Upper lobe of right lung (tissue), 1 donor: ENCODE measurements around the gene FARP1. TPM values are rescaled to one million over a fixed set of nuclear protein-coding genes. Genes with fewer than 3 reads are reported as not detected.
A peak's percentile ranks its signal among the peaks of the same experiment; 100 is the strongest.

Experiments used
- ATAC-seq: fragments of 200-7000 bp; cut with Tn5 transposase; one replicate; pipeline ENCODE4 v1.9.1; 2020; ENCODE audit warnings: mild to moderate bottlenecking, moderate library complexity
- DNase-seq: peaks from one replicate; pipeline ENCODE4 v3.0.0-alpha.2; 2020
- H3K27ac ChIP-seq: fragments of 200-600 bp; one replicate; pipeline ENCODE4 v1.8.0; 2022
- H3K27me3 ChIP-seq: fragments of 200-600 bp; one replicate; pipeline ENCODE4 v1.8.0; 2022; ENCODE audit warnings: mild to moderate bottlenecking
- H3K36me3 ChIP-seq: fragments of 200-600 bp; one replicate; pipeline ENCODE4 v1.8.0; 2022
- H3K4me1 ChIP-seq: fragments of 200-600 bp; one replicate; pipeline ENCODE4 v1.8.0; 2022
- H3K4me3 ChIP-seq: fragments of 200-600 bp; one replicate; pipeline ENCODE4 v1.8.0; 2022; ENCODE audit warnings: mild to moderate bottlenecking
- H3K9me3 ChIP-seq: fragments of 200-600 bp; one replicate; pipeline ENCODE4 v1.8.0; 2022
- intact Hi-C: fragments of 100-400 bp; cut with DNase I; formaldehyde crosslinking; loops from one replicate; pipeline ENCODE4 v1.11.0; 2022
- total RNA-seq: library from RNA; stranded (reverse); fragmentation: NEBNext Ultra II Directional; extraction: Animal tissue kit (Norgen Biotek cat#: 25700); gene quantifications from one replicate; pipeline ENCODE4 v1.2.1, GENCODE V29; 2021
- TF ChIP-seq, protein P1 (sequence below): fragments of 200-600 bp; IDR thresholded peaks from one replicate; pipeline ENCODE4 v1.8.0; 2022; ENCODE audit warnings: antibody characterized with exemption
- donor health status: DM: no; HTN: yes; CAD: no; lungs with severe emphysema.

The FARP1 gene
- total RNA-seq, 1 donor from 2014 or later, result 95.9 TPM

DNA sequence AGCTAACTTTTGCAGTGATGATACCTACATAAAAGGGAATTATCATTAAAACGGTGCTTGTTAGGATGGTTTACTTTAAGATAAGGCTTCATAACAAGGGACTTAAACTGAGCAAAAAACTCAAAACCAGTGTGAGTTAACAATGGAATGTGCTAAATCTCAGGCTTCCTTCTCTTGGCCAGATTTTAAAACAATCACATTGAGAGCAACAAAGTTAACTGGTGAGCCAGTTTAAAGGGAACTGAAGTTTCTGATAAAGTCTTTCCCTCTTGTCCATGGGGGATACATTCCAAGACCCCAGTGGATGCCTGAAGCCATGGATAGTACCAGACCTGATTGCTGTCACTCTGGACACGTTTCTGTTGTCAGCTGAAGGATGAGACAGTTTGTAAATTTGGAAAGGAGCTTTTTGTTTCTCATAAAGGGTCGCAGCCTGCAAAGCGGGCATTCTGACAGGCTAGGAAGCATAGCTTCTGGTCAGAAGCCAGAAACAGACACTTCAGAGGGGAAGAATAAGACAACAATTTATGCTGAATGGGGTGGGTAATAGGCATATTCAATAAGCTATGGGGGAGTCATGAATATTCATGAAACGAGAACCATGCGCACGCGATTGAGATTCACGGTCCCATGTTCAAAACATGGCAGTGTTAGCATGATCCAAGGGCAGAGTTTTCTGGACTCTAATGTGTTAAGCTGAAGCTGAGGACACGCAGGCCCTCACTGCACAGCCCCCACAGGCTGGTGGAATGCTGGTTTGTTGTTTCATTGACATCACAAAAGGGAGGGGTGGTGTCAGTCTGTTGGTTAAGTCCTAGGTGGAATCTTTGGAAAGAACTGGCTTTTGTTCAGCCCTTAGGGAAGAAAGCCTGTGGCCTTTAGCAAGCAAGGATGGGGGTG, 184.7 kb downstream of the FARP1 start:
- ATAC-seq (peak; percentile 36), DNase-seq (no peak)
- intact Hi-C loops, result no loop called here
- H3K27ac ChIP-seq, result no peak overlapping the region
- peaks cover 8% of the 10 kb centered on the region for H3K4me1 ChIP-seq
- no peaks in the 10 kb centered on the region for H3K9me3 ChIP-seq
- H3K36me3 ChIP-seq, result no peaks in the 10 kb centered on the region
- no peak overlapping the region for H3K4me3 ChIP-seq
- no peaks in the 10 kb centered on the region for H3K27me3 ChIP-seq
- TF ChIP-seq, protein P1, sequence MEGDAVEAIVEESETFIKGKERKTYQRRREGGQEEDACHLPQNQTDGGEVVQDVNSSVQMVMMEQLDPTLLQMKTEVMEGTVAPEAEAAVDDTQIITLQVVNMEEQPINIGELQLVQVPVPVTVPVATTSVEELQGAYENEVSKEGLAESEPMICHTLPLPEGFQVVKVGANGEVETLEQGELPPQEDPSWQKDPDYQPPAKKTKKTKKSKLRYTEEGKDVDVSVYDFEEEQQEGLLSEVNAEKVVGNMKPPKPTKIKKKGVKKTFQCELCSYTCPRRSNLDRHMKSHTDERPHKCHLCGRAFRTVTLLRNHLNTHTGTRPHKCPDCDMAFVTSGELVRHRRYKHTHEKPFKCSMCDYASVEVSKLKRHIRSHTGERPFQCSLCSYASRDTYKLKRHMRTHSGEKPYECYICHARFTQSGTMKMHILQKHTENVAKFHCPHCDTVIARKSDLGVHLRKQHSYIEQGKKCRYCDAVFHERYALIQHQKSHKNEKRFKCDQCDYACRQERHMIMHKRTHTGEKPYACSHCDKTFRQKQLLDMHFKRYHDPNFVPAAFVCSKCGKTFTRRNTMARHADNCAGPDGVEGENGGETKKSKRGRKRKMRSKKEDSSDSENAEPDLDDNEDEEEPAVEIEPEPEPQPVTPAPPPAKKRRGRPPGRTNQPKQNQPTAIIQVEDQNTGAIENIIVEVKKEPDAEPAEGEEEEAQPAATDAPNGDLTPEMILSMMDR, result no peak

DNA sequence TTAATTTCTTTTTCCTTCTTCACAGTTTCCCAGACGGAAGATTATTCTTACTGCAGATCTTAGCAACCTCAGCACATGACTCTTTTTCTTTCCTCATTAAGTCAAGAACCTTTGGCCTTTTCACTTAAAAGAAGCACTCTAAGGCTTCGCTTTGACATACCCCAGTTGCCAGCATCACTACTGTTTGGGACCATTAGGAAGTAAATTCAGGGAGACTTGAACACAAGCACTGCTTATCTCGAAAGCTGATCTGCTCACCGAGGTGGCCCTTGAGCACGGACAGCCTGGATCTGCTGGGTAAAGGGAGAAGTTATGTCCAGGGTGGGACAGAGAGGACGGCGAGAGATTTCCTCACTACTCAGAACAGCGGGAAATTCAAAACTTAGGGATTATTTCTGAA, 185.6 kb downstream of the FARP1 start:
- Histone ChIP-seq H3K27ac (no peak overlapping the region), H3K27me3 (no peaks in the 10 kb centered on the region), H3K4me1 (peaks cover 8% of the 10 kb centered on the region), H3K4me3 (no peak overlapping the region), H3K36me3 (no peaks in the 10 kb centered on the region), H3K9me3 (no peaks in the 10 kb centered on the region)
- ATAC-seq, result no peak
- TF ChIP-seq, protein P1, result no peak
- DNase-seq, result no peak
- intact Hi-C loops, result no loop called here

DNA sequence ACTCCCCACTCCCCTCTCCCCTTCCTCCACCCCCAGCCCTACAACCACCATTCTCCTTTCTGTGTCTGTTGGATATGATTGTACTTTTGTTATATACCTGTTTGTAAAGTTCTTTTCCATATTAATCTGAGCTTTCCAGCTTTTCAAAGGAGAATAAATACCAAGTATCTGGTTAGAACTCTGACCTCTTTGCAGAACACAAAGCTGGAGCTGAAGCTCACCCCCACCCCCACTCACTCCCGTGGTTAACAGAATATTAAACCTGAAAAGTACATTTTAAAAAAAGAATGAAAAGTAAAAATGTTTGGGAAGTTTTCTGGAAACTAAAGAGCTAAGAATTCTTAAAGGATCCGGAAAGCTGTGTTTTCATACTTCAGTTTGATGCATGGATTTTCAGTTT, 189.3 kb downstream of the FARP1 start:
- no peaks in the 10 kb centered on the region for H3K9me3 ChIP-seq
- DNase-seq (no peak), ATAC-seq (no peak)
- intact Hi-C loops, result no loop called here
- peaks cover 6% of the 10 kb centered on the region for H3K4me1 ChIP-seq
- H3K4me3 ChIP-seq, result no peak overlapping the region
- no peaks in the 10 kb centered on the region for H3K36me3 ChIP-seq
- H3K27me3 ChIP-seq, result no peaks in the 10 kb centered on the region
- H3K27ac ChIP-seq, result no peak overlapping the region
- TF ChIP-seq, protein P1, result no peak

GRCh38 chr13:98332691-98333090, 189.8 kb downstream of the FARP1 start:
- TF ChIP-seq, protein P1, result no peak
- no peaks in the 10 kb centered on the region for H3K36me3 ChIP-seq

GRCh38 chr13:98333486-98333885, 190.6 kb downstream of the FARP1 start:
- intact Hi-C loops, result no loop called here
- ATAC-seq (no peak), DNase-seq (no peak)
- H3K36me3 ChIP-seq, result no peaks in the 10 kb centered on the region
- no peaks in the 10 kb centered on the region for H3K9me3 ChIP-seq
- TF ChIP-seq, protein P1, result no peak
- no peak overlapping the region for H3K27ac ChIP-seq
- no peaks in the 10 kb centered on the region for H3K4me1 ChIP-seq
- H3K4me3 ChIP-seq, result no peak overlapping the region
- no peaks in the 10 kb centered on the region for H3K27me3 ChIP-seq

More at GRCh38 chr13:98332691-98333090, 189.8 kb downstream of the FARP1 start:
- no peaks in the 10 kb centered on the region for H3K9me3 ChIP-seq
- H3K4me1 ChIP-seq, result peaks cover under 1% of the 10 kb centered on the region
- H3K4me3 ChIP-seq, result no peak overlapping the region
- no peak overlapping the region for H3K27ac ChIP-seq
- DNase-seq (no peak), ATAC-seq (no peak)
- no peaks in the 10 kb centered on the region for H3K27me3 ChIP-seq
- intact Hi-C loops, result no loop called here
